Transverse colon (tissue), 4 donors: ENCODE data around the gene HRH4. TPM values are rescaled to one million over a fixed set of nuclear protein-coding genes. Genes with fewer than 3 reads are reported as not detected.

Experiments used
- DNase-seq: peaks from one replicate; pipeline ENCODE4 v3.0.0-alpha.2; 2019
- H3K27ac ChIP-seq, 4 donors: fragments of 200-600 bp; sonication (generic); 2 replicates each; pipeline ENCODE4 v1.5.1; 2016 to 2018; ENCODE audit warnings: inconsistent platforms in 4 of 4
- H3K27me3 ChIP-seq: fragments of 200-600 bp; sonication (generic); 2 replicates; pipeline ENCODE4 v1.5.1; 2017; ENCODE audit warnings: inconsistent platforms
- H3K36me3 ChIP-seq, 4 donors: fragments of 200-600 bp; sonication (generic); 2 replicates each; pipeline ENCODE4 v1.5.1; 2017 to 2019; ENCODE audit warnings: inconsistent platforms in 4 of 4
- H3K4me1 ChIP-seq, 4 donors: fragments of 200-600 bp; sonication (generic); 2 replicates each; pipeline ENCODE4 v1.5.1; 2017 to 2020; ENCODE audit warnings: inconsistent platforms in 4 of 4
- H3K4me3 ChIP-seq, 4 donors: fragments of 200-600 bp; sonication (generic); 1 replicate in 1 of 4; 2 replicates in 3 of 4; pipeline versions ENCODE4 v1.5.1 to v1.6.1; 2017 to 2019; ENCODE audit warnings: inconsistent platforms in 4 of 4
- H3K9me3 ChIP-seq, 2 donors: fragments of 200-600 bp; sonication (generic); 2 replicates each; pipeline ENCODE4 v1.5.1; 2017 to 2019; ENCODE audit warnings: inconsistent platforms in 2 of 2
- CTCF ChIP-seq, 5 experiments: fragments of 200-600 bp in 3 of 5; fragments of 450-650 bp in 2 of 5; sonication (generic) in 3 of 5; IDR thresholded peaks; 1 replicate in 2 of 5; 2 replicates in 3 of 5; pipeline ENCODE4 v1.5.1; 2016 to 2017; ENCODE audit warnings: antibody characterized with exemption in 5 of 5, inconsistent platforms in 3 of 5, mild to moderate bottlenecking in 2 of 5, moderate library complexity in 1 of 5
- EP300 ChIP-seq: sonication (generic); formaldehyde crosslinking; IDR thresholded peaks from one replicate; pipeline ENCODE4 v1.6.1; 2017; ENCODE audit warnings: antibody characterized with exemption, low read depth
- POLR2A ChIP-seq: fragments of 450-650 bp; IDR thresholded peaks from one replicate; pipeline ENCODE4 v1.6.1; 2016; ENCODE audit warnings: antibody characterized with exemption, mild to moderate bottlenecking, moderate library complexity
- POLR2AphosphoS5 ChIP-seq, 3 donors: sonication (generic); formaldehyde crosslinking; IDR thresholded peaks; one replicate each; pipeline ENCODE4 v1.6.1; 2016; ENCODE audit warnings: antibody characterized with exemption in 3 of 3
- WGBS, 2 donors: methylation state at CpG; one replicate each; pipeline ENCODE4 v1.1.5; 2018; ENCODE audit warnings: low coverage in 1 of 2; 5-methylcytosine and 5-hydroxymethylcytosine counted together
- in situ Hi-C, 4 donors: fragments of 200-750 bp; cut with MboI; loops; one replicate each; pipeline versions ENCODE4 v1.15.0 to v1.15.1; 2017; ENCODE audit warnings: low sequenced_read_pairs in 3 of 4, low pct_ligation_motif_present in 1 of 4, low pct_unique_long_range_greater_than_20kb in 1 of 4
- intact Hi-C: fragments of 100-400 bp; cut with DNase I; formaldehyde crosslinking; loops from one replicate; pipeline ENCODE4 v1.15.1; 2023; ENCODE audit warnings: low total_unique reads
- total RNA-seq, 4 donors: library from RNA; depleted of rRNA; stranded (reverse); fragments of >200 nt; gene quantifications; one replicate each; pipeline ENCODE4 v1.1.0, GENCODE V29; 2016

The HRH4 gene
- total RNA-seq, 4 donors from 2014 or later: not detected

GRCh38 chr18:24497031-24497754 is 36.8 kb downstream of the HRH4 start:
- Histone ChIP-seq H3K4me1 (no peaks in the 10 kb centered on the region), H3K27ac (no peak overlapping the region), H3K9me3 (no peaks in the 10 kb centered on the region), H3K4me3 (no peak overlapping the region), H3K27me3 (no peaks in the 10 kb centered on the region), H3K36me3 (no peaks in the 10 kb centered on the region)
- DNase-seq: no peak
- in situ Hi-C loops (loop anchor here in 2 of 4 donors (25.0 kb wide), 2 partner anchors 135 to 310 kb away; no protein-coding TSS in a partner anchor), intact Hi-C loops (no loop called here)
- WGBS, 2 donors: 50 to 73% methylated on average over 1 of the region's 1 CpG
- TF ChIP-seq EP300 (no peak), POLR2AphosphoS5 (IDR thresholded peaks at IDR 0.05) (no peak), CTCF (IDR thresholded peaks at IDR 0.05) (no peak), POLR2A (no peak)

- no peaks in the 10 kb centered on the region for H3K27me3 ChIP-seq
- TF ChIP-seq POLR2AphosphoS5 (IDR thresholded peaks at IDR 0.05) (no peak), CTCF (IDR thresholded peaks at IDR 0.05) (no peak), EP300 (no peak), POLR2A (no peak)
- intact Hi-C loops (no loop called here), in situ Hi-C loops (loop anchor here in 2 of 4 donors (25.0 kb wide), 2 partner anchors 138 to 313 kb away; no protein-coding TSS in a partner anchor)
- WGBS, 2 donors: 71 to 75% methylated on average over 1 to 5 of the region's 5 CpGs
- no peaks in the 10 kb centered on the region for H3K9me3 ChIP-seq
- no peaks in the 10 kb centered on the region for H3K4me1 ChIP-seq
- H3K36me3 ChIP-seq: no peaks in the 10 kb centered on the region
- H3K4me3 ChIP-seq: no peak overlapping the region
- no peak overlapping the region for H3K27ac ChIP-seq
- DNase-seq: no peak
Measured at GRCh38 chr18:24499814-24500213, 39.4 kb downstream of the HRH4 start.

- Histone ChIP-seq H3K27ac (no peak overlapping the region), H3K36me3 (no peaks in the 10 kb centered on the region), H3K27me3 (no peaks in the 10 kb centered on the region), H3K4me1 (no peaks in the 10 kb centered on the region), H3K9me3 (no peaks in the 10 kb centered on the region), H3K4me3 (no peak overlapping the region)
- in situ Hi-C loops: no loop called here
- no peak for TF ChIP-seq CTCF (IDR thresholded peaks at IDR 0.05)
- TF ChIP-seq POLR2A: no peak
- TF ChIP-seq POLR2AphosphoS5 (IDR thresholded peaks at IDR 0.05): no peak
- TF ChIP-seq EP300: no peak
- intact Hi-C loops: no loop called here
- 71 to 100% methylated on average over 1 to 2 of the region's 2 CpGs for WGBS, 2 donors
- DNase-seq: no peak
Measured at GRCh38 chr18:24500217-24500616, 39.8 kb downstream of the HRH4 start.

- intact Hi-C loops (no loop called here), in situ Hi-C loops (no loop called here)
- no peak for DNase-seq
- H3K27me3 ChIP-seq: no peaks in the 10 kb centered on the region
- TF ChIP-seq CTCF (IDR thresholded peaks at IDR 0.05) (no peak), POLR2A (no peak), POLR2AphosphoS5 (IDR thresholded peaks at IDR 0.05) (no peak), EP300 (no peak)
- no peaks in the 10 kb centered on the region for H3K4me1 ChIP-seq
- 92 to 100% methylated on average over 2 to 6 of the region's 6 CpGs for WGBS, 2 donors
- H3K36me3 ChIP-seq: no peaks in the 10 kb centered on the region
- H3K4me3 ChIP-seq: no peak overlapping the region
- no peaks in the 10 kb centered on the region for H3K9me3 ChIP-seq
- H3K27ac ChIP-seq: no peak overlapping the region
Measured at GRCh38 chr18:24500766-24501165, 40.3 kb downstream of the HRH4 start.
